Fibroblast of lung (primary cell): ENCODE results near the gene TMEM98.

Source experiments
- EZH2 ChIP-seq: IDR thresholded peaks from 2 replicates; pipeline ENCODE4 v1.5.1; 2012; ENCODE audit warnings: low read length, control low read depth, mild to moderate bottlenecking; ENCODE audit errors: missing control alignments
- TF ChIP-seq, protein P1 (sequence below), 2 donors: IDR thresholded peaks in 1 of 2; conservative IDR thresholded peaks in 1 of 2; 1 replicate in 1 of 2; 2 replicates in 1 of 2; pipeline ENCODE4 v1.5.1; 2011 to 2012; ENCODE audit warnings: low read length in 2 of 2, control low read depth in 1 of 2, inconsistent platforms in 1 of 2, low read depth in 1 of 2, mild to moderate bottlenecking in 1 of 2

- TF ChIP-seq, protein P1, sequence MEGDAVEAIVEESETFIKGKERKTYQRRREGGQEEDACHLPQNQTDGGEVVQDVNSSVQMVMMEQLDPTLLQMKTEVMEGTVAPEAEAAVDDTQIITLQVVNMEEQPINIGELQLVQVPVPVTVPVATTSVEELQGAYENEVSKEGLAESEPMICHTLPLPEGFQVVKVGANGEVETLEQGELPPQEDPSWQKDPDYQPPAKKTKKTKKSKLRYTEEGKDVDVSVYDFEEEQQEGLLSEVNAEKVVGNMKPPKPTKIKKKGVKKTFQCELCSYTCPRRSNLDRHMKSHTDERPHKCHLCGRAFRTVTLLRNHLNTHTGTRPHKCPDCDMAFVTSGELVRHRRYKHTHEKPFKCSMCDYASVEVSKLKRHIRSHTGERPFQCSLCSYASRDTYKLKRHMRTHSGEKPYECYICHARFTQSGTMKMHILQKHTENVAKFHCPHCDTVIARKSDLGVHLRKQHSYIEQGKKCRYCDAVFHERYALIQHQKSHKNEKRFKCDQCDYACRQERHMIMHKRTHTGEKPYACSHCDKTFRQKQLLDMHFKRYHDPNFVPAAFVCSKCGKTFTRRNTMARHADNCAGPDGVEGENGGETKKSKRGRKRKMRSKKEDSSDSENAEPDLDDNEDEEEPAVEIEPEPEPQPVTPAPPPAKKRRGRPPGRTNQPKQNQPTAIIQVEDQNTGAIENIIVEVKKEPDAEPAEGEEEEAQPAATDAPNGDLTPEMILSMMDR (conservative IDR thresholded peaks at IDR 0.05 in 1 of 2, IDR thresholded peaks at IDR 0.05 in 1 of 2; ENCODE audit: low read depth in 1 of 2, low read length in 2 of 2) = no peak
- no peak for TF ChIP-seq EZH2
Measured at GRCh38 chr17:32916134-32916533, 11.8 kb upstream of the TMEM98 start.
